Measurements from ENCODE around the gene CASZ1.

CASZ1 gene

GRCh38 chr1:10656431-10656830, 140.0 kb downstream of the CASZ1 start:
- Histone ChIP-seq H3K9me3 (ENCODE audit: insufficient read depth, low read length, severe bottlenecking) (no peaks in the 10 kb centered on the region), H2AFZ (ENCODE audit: low read depth, low read length) (no peak overlapping the region), H3K27ac (ENCODE audit: low read length) (no peak overlapping the region), H3K36me3 (ENCODE audit: insufficient read depth, low read length) (peaks cover 26% of the 10 kb centered on the region), H3K4me1 (ENCODE audit: insufficient read depth, low read length) (no peaks in the 10 kb centered on the region), H4K20me1 (ENCODE audit: insufficient read depth, low read length) (peaks cover 5% of the 10 kb centered on the region; the same call in 1 of the 2 replicates), H3K9ac (ENCODE audit: low read depth, low read length) (no peak overlapping the region), H3K79me2 (ENCODE audit: insufficient read depth, low read length) (no peaks in the 10 kb centered on the region), H3K27me3 (ENCODE audit: insufficient read depth, low read length, poor library complexity) (no peaks in the 10 kb centered on the region), H3K4me2 (ENCODE audit: insufficient read depth, low read length) (no peak overlapping the region), H3K4me3 (ENCODE audit: low read depth in 1 of 2, low read length in 2 of 2) (no peak overlapping the region)
- TF ChIP-seq EZH2 (IDR thresholded peaks at IDR 0.05; ENCODE audit: borderline replicate concordance, low read depth, low read length, severe bottlenecking) = no peak
- TF ChIP-seq CTCF (IDR thresholded peaks at IDR 0.05; ENCODE audit: borderline replicate concordance, extremely low read depth, low read length, poor library complexity, severe bottlenecking) = no peak
- no peak for ATAC-seq (ENCODE audit: insufficient read depth, low read depth)
- DNase-seq = no peak

DNA sequence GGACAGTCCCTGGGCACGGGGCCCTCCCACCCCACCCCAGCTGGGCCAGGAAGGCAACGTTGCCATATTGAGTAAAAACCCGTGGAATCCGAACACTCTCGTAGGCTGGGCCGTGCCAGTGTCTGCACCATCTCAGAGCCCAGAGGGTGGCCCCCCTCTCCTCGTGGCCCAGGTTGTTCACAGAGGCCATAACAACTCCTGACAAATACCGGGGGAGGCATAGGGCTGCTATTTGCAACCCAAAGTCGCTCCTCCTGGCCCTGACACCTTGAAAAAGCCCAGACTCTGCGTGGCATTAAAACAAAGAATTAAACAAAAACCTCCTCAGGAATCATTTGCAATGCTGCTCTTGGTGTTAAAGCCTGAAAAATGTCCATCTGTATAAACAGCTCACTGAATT, 141.4 kb downstream of the CASZ1 start:
- no peak for DNase-seq
- no peaks in the 10 kb centered on the region for H3K9me3 ChIP-seq (ENCODE audit: insufficient read depth, low read length, severe bottlenecking)
- peaks cover 5% of the 10 kb centered on the region; the same call in 1 of the 2 replicates for H4K20me1 ChIP-seq (ENCODE audit: insufficient read depth, low read length)
- no peaks in the 10 kb centered on the region for H3K27me3 ChIP-seq (ENCODE audit: insufficient read depth, low read length, poor library complexity)
- H3K9ac ChIP-seq (ENCODE audit: low read depth, low read length) = no peak overlapping the region
- no peaks in the 10 kb centered on the region for H3K4me1 ChIP-seq (ENCODE audit: insufficient read depth, low read length)
- no peak overlapping the region for H3K4me2 ChIP-seq (ENCODE audit: insufficient read depth, low read length)
- TF ChIP-seq CTCF (IDR thresholded peaks at IDR 0.05; ENCODE audit: borderline replicate concordance, extremely low read depth, low read length, poor library complexity, severe bottlenecking) (no peak), EZH2 (IDR thresholded peaks at IDR 0.05; ENCODE audit: borderline replicate concordance, low read depth, low read length, severe bottlenecking) (no peak)
- H2AFZ ChIP-seq (ENCODE audit: low read depth, low read length) = no peak overlapping the region
- no peak for ATAC-seq (ENCODE audit: insufficient read depth, low read depth)
- no peak overlapping the region for H3K27ac ChIP-seq (ENCODE audit: low read length)
- no peaks in the 10 kb centered on the region for H3K79me2 ChIP-seq (ENCODE audit: insufficient read depth, low read length)
- H3K4me3 ChIP-seq (ENCODE audit: low read depth in 1 of 2, low read length in 2 of 2) = no peak overlapping the region
- H3K36me3 ChIP-seq (ENCODE audit: insufficient read depth, low read length) = peaks cover 26% of the 10 kb centered on the region

DNA sequence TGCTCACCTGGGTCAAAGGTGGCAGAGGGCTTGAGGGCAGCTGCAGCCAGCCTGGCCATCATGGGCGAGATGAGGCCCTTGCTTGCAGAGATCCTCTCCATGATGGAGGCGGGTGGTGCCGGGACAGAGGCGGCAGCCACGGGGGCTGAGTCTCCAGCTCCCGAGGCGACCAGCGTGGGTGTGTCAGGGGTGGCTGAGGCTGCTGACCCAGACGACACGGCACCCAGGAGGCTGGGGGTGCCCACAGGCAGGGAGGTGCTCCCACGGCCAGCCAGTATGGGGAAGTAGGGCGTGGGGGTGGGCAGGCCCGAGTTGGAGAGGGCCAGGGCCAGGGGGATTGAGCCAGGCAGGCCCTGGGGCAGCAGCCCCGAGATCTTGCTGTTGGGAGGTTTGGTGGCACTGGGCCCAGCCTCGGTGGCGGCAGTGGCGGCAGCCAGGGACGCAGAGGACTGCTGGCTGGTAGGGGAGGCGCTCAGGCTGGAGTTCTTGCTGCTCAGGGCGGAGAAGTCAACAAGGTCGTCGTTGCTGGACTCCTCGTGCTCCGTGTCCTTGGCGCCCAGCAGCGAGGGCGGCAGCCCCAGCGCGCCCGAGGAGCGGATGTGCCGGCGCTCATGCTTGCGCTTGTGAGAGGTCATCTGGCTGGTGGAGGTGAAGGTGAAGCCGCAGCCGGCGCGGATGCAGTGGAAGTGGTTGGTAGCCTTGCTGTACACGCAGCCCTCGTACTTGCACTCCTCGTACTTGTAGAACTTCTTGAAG, 142.9 kb downstream of the CASZ1 start:
- Histone ChIP-seq H3K4me3 (ENCODE audit: low read depth in 1 of 2, low read length in 2 of 2) (no peak overlapping the region), H3K9me3 (ENCODE audit: insufficient read depth, low read length, severe bottlenecking) (no peaks in the 10 kb centered on the region), H3K27ac (ENCODE audit: low read length) (no peak overlapping the region), H3K27me3 (ENCODE audit: insufficient read depth, low read length, poor library complexity) (no peaks in the 10 kb centered on the region), H3K9ac (ENCODE audit: low read depth, low read length) (no peak overlapping the region), H3K4me2 (ENCODE audit: insufficient read depth, low read length) (no peak overlapping the region), H4K20me1 (ENCODE audit: insufficient read depth, low read length) (peaks cover 5% of the 10 kb centered on the region; the same call in 1 of the 2 replicates), H3K79me2 (ENCODE audit: insufficient read depth, low read length) (no peaks in the 10 kb centered on the region), H3K36me3 (ENCODE audit: insufficient read depth, low read length) (peaks cover 19% of the 10 kb centered on the region), H3K4me1 (ENCODE audit: insufficient read depth, low read length) (no peaks in the 10 kb centered on the region), H2AFZ (ENCODE audit: low read depth, low read length) (no peak overlapping the region)
- DNase-seq = no peak
- no peak for ATAC-seq (ENCODE audit: insufficient read depth, low read depth)
- TF ChIP-seq EZH2 (IDR thresholded peaks at IDR 0.05; ENCODE audit: borderline replicate concordance, low read depth, low read length, severe bottlenecking) (no peak), CTCF (IDR thresholded peaks at IDR 0.05; ENCODE audit: borderline replicate concordance, extremely low read depth, low read length, poor library complexity, severe bottlenecking) (no peak)

Measured in DND-41 (cell line).